Vagina (tissue), 2 donors: ENCODE measurements around the gene AFF3. TPM values are rescaled to one million over a fixed set of nuclear protein-coding genes. Genes with fewer than 3 reads are reported as not detected.

Experiments
- DNase-seq, 2 donors: peaks; one replicate each; pipeline ENCODE4 v3.0.0-alpha.2; 2017; ENCODE audit errors: extremely low spot score in 2 of 2
- H3K27ac ChIP-seq: fragments of 200-600 bp; sonication (generic); one replicate; pipeline ENCODE4 v1.5.1; 2019
- H3K27me3 ChIP-seq: fragments of 200-600 bp; sonication (generic); one replicate; pipeline ENCODE4 v1.5.1; 2019
- H3K36me3 ChIP-seq, 2 donors: fragments of 200-600 bp; sonication (generic); one replicate each; pipeline ENCODE4 v1.5.1; 2017 to 2019
- H3K4me1 ChIP-seq: fragments of 200-600 bp; sonication (generic); one replicate; pipeline ENCODE4 v1.5.1; 2019
- H3K4me3 ChIP-seq, 2 donors: fragments of 200-600 bp; sonication (generic); 1 replicate in 1 of 2; 2 replicates in 1 of 2; pipeline ENCODE4 v1.5.1; 2016 to 2019
- H3K9me3 ChIP-seq: fragments of 200-600 bp; sonication (generic); one replicate; pipeline ENCODE4 v1.5.1; 2019
- POLR2A ChIP-seq, 2 donors: fragments of 450-650 bp; IDR thresholded peaks; one replicate each; pipeline ENCODE4 v1.6.1; 2017; ENCODE audit warnings: antibody characterized with exemption in 2 of 2, mild to moderate bottlenecking in 2 of 2, moderate library complexity in 2 of 2
- POLR2AphosphoS5 ChIP-seq, 2 donors: sonication (generic); formaldehyde crosslinking; IDR thresholded peaks; one replicate each; pipeline ENCODE4 v1.9.0; 2017; ENCODE audit warnings: antibody characterized with exemption in 2 of 2, mild to moderate bottlenecking in 2 of 2, low read depth in 1 of 2; ENCODE audit not compliant: insufficient read depth in 1 of 2
- intact Hi-C: fragments of 100-400 bp; cut with DNase I; formaldehyde crosslinking; loops from one replicate; pipeline ENCODE4 v1.15.1; 2023
- total RNA-seq: library from RNA; depleted of rRNA; stranded (reverse); fragments of >200 nt; gene quantifications from one replicate; pipeline ENCODE4 v1.2.3, GENCODE V29; 2016
- TF ChIP-seq, protein P1 (sequence below), 3 experiments: fragments of 450-650 bp in 2 of 3; fragments of 200-600 bp in 1 of 3; sonication (generic) in 1 of 3; IDR thresholded peaks; one replicate each; pipeline ENCODE4 v1.5.1; 2017 to 2019; ENCODE audit warnings: antibody characterized with exemption in 3 of 3, mild to moderate bottlenecking in 2 of 3, moderate library complexity in 2 of 3

Gene AFF3
- total RNA-seq, 1 donor from 2014 or later, result 7.6 TPM

DNA sequence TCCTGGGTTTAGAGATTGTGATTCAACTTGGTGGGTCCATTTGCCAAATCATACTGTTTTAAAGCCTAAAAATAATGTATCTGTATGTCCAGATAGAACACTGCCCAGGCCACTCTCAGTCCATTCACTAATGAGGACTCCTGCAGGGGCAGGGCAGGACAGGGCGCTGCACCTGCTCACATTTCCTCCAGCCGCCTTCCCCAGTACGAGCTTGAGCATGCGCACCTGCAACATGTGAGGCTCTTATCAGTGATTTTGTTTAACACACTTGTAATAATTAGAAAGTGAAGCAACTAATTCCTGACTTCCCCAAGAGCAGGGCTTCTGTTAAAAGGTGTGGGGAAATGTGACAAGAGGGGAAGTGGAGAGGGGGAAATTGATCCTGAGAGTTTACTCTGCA is 89.7 kb downstream of the AFF3 start:
- no peaks in the 10 kb centered on the region for H3K4me1 ChIP-seq
- H3K27ac ChIP-seq, result no peak overlapping the region
- H3K4me3 ChIP-seq, result no peak overlapping the region
- DNase-seq, result no peak
- no peaks in the 10 kb centered on the region for H3K36me3 ChIP-seq
- intact Hi-C loops, result no loop called here
- TF ChIP-seq, protein P1, sequence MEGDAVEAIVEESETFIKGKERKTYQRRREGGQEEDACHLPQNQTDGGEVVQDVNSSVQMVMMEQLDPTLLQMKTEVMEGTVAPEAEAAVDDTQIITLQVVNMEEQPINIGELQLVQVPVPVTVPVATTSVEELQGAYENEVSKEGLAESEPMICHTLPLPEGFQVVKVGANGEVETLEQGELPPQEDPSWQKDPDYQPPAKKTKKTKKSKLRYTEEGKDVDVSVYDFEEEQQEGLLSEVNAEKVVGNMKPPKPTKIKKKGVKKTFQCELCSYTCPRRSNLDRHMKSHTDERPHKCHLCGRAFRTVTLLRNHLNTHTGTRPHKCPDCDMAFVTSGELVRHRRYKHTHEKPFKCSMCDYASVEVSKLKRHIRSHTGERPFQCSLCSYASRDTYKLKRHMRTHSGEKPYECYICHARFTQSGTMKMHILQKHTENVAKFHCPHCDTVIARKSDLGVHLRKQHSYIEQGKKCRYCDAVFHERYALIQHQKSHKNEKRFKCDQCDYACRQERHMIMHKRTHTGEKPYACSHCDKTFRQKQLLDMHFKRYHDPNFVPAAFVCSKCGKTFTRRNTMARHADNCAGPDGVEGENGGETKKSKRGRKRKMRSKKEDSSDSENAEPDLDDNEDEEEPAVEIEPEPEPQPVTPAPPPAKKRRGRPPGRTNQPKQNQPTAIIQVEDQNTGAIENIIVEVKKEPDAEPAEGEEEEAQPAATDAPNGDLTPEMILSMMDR (IDR thresholded peaks at IDR 0.05), result no peak
- TF ChIP-seq POLR2A (IDR thresholded peaks at IDR 0.05), result no peak
- no peak for TF ChIP-seq POLR2AphosphoS5 (IDR thresholded peaks at IDR 0.05; ENCODE audit: insufficient read depth in 1 of 2, low read depth in 1 of 2)
- H3K9me3 ChIP-seq, result no peaks in the 10 kb centered on the region
- H3K27me3 ChIP-seq, result no peaks in the 10 kb centered on the region

DNA sequence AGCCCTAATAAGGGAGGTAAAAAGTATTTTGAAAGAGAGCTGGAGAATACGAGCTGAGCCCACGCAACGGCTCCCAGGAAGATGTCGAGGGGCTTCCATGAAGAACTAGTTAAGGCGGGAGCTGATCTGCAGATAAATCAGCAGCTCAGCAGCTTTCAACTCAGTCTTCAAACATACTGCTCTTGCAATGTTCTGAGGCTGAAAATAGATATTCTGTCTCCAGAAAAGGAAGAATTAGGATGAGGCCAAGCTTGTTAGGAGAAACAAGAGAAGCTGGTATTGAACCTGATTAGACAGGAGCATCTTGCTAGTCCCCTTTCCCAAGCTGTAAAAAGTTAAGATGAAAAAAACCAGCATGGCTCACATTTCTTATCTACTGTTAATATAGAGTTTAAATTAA is 91.1 kb downstream of the AFF3 start:
- H3K4me3 ChIP-seq, result no peak overlapping the region
- intact Hi-C loops, result no loop called here
- TF ChIP-seq POLR2A (IDR thresholded peaks at IDR 0.05) (no peak), POLR2AphosphoS5 (IDR thresholded peaks at IDR 0.05; ENCODE audit: insufficient read depth in 1 of 2, low read depth in 1 of 2) (no peak)
- TF ChIP-seq, protein P1 (IDR thresholded peaks at IDR 0.05), result no peak

DNA sequence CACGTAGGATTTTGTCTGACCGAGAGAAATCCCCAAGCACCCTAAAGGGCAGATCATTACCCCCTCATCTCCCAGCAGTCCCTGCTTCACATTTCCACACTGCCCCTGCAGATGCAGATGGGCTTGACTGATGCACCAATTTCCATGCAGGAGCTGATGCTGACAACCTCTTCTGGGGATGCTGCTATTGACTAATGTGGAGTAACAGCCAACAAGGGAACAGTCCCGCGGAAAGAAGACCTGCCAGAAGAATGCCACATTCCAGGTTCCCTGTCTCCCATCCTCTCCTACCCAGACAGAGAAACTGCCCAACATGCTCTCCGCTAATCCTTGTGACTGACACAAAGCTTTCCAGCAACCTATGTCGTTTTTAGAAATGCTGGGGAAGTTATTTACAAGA is 91.7 kb downstream of the AFF3 start:
- Histone ChIP-seq H3K9me3 (no peaks in the 10 kb centered on the region), H3K4me3 (no peak overlapping the region), H3K36me3 (no peaks in the 10 kb centered on the region), H3K27me3 (no peaks in the 10 kb centered on the region), H3K27ac (no peak overlapping the region), H3K4me1 (no peaks in the 10 kb centered on the region)
- TF ChIP-seq POLR2A (IDR thresholded peaks at IDR 0.05) (no peak), POLR2AphosphoS5 (IDR thresholded peaks at IDR 0.05; ENCODE audit: insufficient read depth in 1 of 2, low read depth in 1 of 2) (no peak)
- TF ChIP-seq, protein P1 (IDR thresholded peaks at IDR 0.05), result no peak
- intact Hi-C loops, result no loop called here
- no peak for DNase-seq

More for the DNA sequence above, 91.1 kb downstream of the AFF3 start:
- H3K9me3 ChIP-seq, result no peaks in the 10 kb centered on the region
- H3K27me3 ChIP-seq, result no peaks in the 10 kb centered on the region
- no peak overlapping the region for H3K27ac ChIP-seq
- H3K4me1 ChIP-seq, result no peaks in the 10 kb centered on the region
- no peaks in the 10 kb centered on the region for H3K36me3 ChIP-seq
- no peak for DNase-seq

DNA sequence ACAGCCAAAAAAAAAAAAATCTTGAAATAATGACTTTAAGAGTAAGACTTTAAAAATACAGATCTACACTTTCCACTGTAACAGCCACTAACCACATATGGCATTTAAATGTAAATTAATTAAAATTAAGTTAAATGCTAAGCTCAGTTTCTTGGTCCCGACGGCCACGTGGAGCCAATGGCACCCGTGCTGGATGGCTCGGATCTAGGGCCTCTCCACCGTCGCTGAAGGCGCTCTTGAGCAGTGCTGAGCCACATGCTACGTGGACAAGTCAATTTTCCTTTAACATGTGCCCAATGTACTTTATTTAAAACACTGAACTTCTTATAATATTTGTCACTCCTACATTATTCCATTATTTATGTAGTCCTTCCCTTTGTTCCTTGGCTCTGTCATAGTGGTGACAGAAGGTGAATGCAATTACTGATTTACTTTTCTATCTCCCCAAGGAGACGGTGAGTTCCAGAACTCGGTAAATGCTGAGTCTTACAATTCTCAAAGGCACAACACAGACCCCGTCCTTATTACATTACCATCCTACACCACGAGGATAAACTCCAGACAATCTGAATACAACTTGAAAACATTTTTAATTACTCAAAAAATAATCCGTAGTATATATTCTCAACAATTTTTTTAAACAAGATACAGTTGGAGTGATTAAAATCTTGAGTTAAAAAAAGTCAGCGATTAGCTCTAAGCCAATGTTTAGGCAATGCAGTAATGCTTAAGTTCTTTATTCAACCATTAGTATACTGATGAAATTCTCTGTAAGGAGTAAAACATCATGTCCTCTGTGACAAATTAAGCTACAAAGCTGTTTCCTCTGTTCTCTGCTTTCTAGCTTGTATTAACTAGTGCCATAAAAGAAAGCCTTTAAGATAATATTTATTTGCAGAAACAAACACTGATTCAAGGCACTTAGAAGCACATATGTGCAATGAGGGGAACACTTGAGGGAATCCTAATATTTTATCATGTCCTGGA is 95.1 kb downstream of the AFF3 start:
- Histone ChIP-seq H3K4me3 (no peak overlapping the region), H3K27ac (no peak overlapping the region), H3K9me3 (no peaks in the 10 kb centered on the region), H3K36me3 (no peaks in the 10 kb centered on the region), H3K27me3 (no peaks in the 10 kb centered on the region), H3K4me1 (no peaks in the 10 kb centered on the region)
- TF ChIP-seq, protein P1 (IDR thresholded peaks at IDR 0.05), result no peak
- no peak for TF ChIP-seq POLR2A (IDR thresholded peaks at IDR 0.05)
- no peak for TF ChIP-seq POLR2AphosphoS5 (IDR thresholded peaks at IDR 0.05; ENCODE audit: insufficient read depth in 1 of 2, low read depth in 1 of 2)
- intact Hi-C loops, result no loop called here
- DNase-seq, result no peak

DNA sequence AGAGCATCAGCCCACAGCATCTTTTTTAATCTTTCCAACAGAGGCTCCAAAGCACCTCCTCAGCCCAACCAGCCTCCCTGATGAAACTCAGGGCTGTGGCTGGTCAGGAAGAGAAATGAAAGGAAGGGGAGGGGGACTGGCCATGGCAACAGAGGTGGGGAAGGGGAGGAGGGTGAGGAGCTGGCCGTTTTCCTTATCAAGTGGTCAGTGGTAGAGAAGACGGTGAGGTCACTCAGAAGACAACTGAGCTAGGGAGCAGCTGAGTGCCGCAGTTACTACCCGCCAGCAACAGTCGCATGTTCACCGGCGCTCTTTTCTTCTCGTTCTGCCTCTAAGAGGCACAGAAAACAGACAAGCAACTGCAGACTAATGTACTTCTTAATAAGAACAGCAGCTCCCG is 97.4 kb downstream of the AFF3 start:
- H3K9me3 ChIP-seq, result no peaks in the 10 kb centered on the region
- H3K27ac ChIP-seq, result no peak overlapping the region
- no peak for DNase-seq
- no peaks in the 10 kb centered on the region for H3K36me3 ChIP-seq
- H3K27me3 ChIP-seq, result no peaks in the 10 kb centered on the region
- no peaks in the 10 kb centered on the region for H3K4me1 ChIP-seq
- TF ChIP-seq, protein P1 (IDR thresholded peaks at IDR 0.05), result no peak
- TF ChIP-seq POLR2A (IDR thresholded peaks at IDR 0.05), result no peak
- intact Hi-C loops, result no loop called here
- H3K4me3 ChIP-seq, result no peak overlapping the region
